Uterus (tissue), 2 donors: ENCODE results near the gene CACNA1E.

Experiments used
- CTCF ChIP-seq, 4 experiments: fragments of 200-600 bp in 2 of 4; fragments of 450-650 bp in 2 of 4; sonication (generic) in 2 of 4; IDR thresholded peaks; one replicate each; pipeline ENCODE4 v1.5.1; 2016 to 2019; ENCODE audit warnings: antibody characterized with exemption in 4 of 4, mild to moderate bottlenecking in 2 of 4, moderate library complexity in 1 of 4
- POLR2A ChIP-seq, 2 donors: fragments of 450-650 bp; IDR thresholded peaks; one replicate each; pipeline ENCODE4 v1.6.1; 2016; ENCODE audit warnings: antibody characterized with exemption in 2 of 2, mild to moderate bottlenecking in 1 of 2, moderate library complexity in 1 of 2

- TF ChIP-seq POLR2A (IDR thresholded peaks at IDR 0.05) (no peak), CTCF (IDR thresholded peaks at IDR 0.05) (no peak)
Measured at GRCh38 chr1:181772714-181773113, 289.4 kb downstream of the CACNA1E start.
